ENCODE results near the gene LGR6. TPM values are rescaled to one million over a fixed set of nuclear protein-coding genes. Genes with fewer than 3 reads are reported as not detected.
A peak's percentile ranks its signal among the peaks of the same experiment; 100 is the strongest.

Gene LGR6
- total and polyA plus RNA-seq, 8 donors: 0.75 to 1.8 (median 1.5) TPM

DNA sequence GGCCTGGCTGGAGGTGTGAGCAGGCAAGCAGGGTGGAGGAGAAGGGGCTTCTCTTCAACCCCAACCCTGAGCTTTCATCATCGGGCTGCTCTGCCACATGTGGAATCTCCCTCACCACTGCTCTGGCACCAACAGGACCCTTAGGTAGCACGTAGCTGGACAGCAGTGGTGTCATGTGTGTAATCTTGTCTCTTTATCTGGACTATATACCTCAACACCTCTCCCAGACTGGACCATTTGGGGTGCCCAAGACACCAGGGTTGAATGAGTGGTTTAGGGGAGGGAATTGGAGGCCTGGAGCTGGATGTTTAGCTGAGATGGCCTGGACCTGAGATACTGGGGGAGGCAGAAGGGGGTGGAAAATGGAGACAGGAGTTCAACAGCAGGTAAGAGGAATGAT lies 85.2 kb downstream of the LGR6 start:
- no peak for DNase-seq
- intact Hi-C loops (cut with DNase I): no loop called here
- peaks cover 0 to 7% of the 10 kb centered on the region in 2 donors for H3K27me3 ChIP-seq
- no peak for ATAC-seq
- TF ChIP-seq, protein P1, sequence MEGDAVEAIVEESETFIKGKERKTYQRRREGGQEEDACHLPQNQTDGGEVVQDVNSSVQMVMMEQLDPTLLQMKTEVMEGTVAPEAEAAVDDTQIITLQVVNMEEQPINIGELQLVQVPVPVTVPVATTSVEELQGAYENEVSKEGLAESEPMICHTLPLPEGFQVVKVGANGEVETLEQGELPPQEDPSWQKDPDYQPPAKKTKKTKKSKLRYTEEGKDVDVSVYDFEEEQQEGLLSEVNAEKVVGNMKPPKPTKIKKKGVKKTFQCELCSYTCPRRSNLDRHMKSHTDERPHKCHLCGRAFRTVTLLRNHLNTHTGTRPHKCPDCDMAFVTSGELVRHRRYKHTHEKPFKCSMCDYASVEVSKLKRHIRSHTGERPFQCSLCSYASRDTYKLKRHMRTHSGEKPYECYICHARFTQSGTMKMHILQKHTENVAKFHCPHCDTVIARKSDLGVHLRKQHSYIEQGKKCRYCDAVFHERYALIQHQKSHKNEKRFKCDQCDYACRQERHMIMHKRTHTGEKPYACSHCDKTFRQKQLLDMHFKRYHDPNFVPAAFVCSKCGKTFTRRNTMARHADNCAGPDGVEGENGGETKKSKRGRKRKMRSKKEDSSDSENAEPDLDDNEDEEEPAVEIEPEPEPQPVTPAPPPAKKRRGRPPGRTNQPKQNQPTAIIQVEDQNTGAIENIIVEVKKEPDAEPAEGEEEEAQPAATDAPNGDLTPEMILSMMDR (IDR thresholded peaks at IDR 0.05): no peak
- no peaks in the 10 kb centered on the region for H3K9me3 ChIP-seq
- H3K4me1 ChIP-seq: peaks cover 2 to 10% of the 10 kb centered on the region in 2 donors
- no peaks in the 10 kb centered on the region for H3K36me3 ChIP-seq
- H3K27ac ChIP-seq: no peak overlapping the region
- H3K4me3 ChIP-seq: no peak overlapping the region

DNA sequence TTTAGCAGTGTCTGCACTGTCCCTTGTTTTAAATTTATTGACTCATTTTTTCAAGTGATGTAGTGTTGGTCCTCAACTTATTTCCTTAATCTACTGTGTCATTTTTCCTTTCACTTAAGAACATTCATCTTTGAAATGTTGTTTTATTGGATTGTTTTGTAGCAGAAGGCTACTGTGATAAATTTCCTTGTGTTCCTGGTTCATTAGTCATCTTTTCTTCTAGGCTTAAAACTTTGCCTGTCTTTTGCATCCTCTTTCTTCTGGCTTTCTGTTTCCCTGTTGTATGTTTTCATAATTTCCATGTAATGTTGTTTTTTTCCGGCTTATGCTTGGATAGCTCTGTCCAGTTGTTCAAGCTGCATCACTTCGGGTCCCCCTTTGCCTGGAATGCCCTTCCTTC lies 86.2 kb downstream of the LGR6 start:
- H3K27me3 ChIP-seq: peaks cover 0 to 9% of the 10 kb centered on the region in 2 donors
- ATAC-seq (no peak), DNase-seq (no peak)
- no peaks in the 10 kb centered on the region for H3K9me3 ChIP-seq
- no peak overlapping the region for H3K27ac ChIP-seq
- H3K4me1 ChIP-seq: peaks cover 2 to 13% of the 10 kb centered on the region in 2 donors
- intact Hi-C loops (cut with DNase I): no loop called here
- H3K4me3 ChIP-seq: no peak overlapping the region
- no peaks in the 10 kb centered on the region for H3K36me3 ChIP-seq
- TF ChIP-seq, protein P1 (IDR thresholded peaks at IDR 0.05): no peak

DNA sequence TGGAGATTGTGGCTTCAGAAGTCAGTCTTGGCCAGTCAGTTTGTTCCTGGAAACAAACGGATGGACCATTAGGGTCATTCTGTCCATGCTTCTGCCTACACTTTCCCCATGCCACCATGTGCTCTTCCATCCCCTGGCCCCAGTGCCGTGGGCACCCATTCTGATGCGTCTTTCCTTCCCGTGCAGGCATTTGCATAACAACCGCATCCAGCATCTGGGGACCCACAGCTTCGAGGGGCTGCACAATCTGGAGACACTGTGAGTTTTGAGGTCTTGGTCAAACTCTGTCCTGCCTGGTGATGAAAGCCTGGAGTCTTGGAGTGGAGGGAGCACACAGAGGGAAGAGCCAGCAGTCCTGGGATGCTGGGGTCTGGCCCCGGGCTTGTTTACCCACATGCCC lies 87.0 kb downstream of the LGR6 start:
- ATAC-seq: no peak
- Histone ChIP-seq H3K27ac (no peak overlapping the region), H3K36me3 (no peaks in the 10 kb centered on the region), H3K4me1 (peaks cover 2 to 13% of the 10 kb centered on the region in 2 donors), H3K4me3 (no peak overlapping the region), H3K9me3 (no peaks in the 10 kb centered on the region), H3K27me3 (peaks cover 0 to 9% of the 10 kb centered on the region in 2 donors)
- TF ChIP-seq, protein P1 (IDR thresholded peaks at IDR 0.05): no peak
- peak in 1 of 4 donors; percentile 35 for DNase-seq
- intact Hi-C loops (cut with DNase I): no loop called here

DNA sequence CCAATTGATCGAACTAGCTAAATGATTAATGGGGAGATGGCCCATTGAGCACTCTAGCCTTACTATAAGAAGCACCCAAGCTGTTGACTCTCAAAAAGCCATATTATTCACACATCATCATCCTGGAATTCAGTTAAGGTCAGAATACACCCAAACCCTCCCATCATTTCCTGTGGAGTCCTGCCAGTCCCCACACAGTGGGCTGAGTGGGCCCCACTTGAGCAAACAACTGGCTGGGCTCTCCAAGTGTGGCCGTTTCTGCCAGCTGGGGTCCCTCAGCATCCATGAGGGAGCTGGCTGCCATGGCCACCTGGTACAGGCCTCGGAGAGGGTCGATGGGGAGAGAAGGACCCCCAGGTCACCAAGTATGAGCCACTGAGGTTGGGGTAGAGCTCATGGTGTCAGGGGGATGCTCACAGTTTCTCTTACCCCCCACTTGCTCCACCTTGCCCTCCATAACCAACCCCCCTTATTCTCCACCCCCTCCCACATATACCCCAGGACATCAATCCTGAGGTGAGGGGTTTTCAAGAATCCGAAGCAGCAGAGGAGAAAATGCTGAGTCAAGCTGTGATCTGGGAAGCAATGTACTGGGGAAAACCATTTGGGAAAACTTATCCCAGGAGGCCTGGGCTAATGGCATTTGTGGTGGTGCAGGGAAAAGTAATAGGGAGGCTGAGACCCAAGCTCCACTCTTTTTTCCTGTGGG lies 87.9 kb downstream of the LGR6 start:
- H3K4me3 ChIP-seq: no peak overlapping the region
- H3K4me1 ChIP-seq: peaks cover 2 to 13% of the 10 kb centered on the region in 2 donors
- no peaks in the 10 kb centered on the region for H3K36me3 ChIP-seq
- H3K27ac ChIP-seq: no peak overlapping the region
- DNase-seq (peak in 2 of 4 donors; percentile 39 to 58), ATAC-seq (no peak)
- intact Hi-C loops (cut with DNase I): no loop called here
- TF ChIP-seq, protein P1 (IDR thresholded peaks at IDR 0.05): no peak
- H3K9me3 ChIP-seq: no peaks in the 10 kb centered on the region
- peaks cover 0 to 9% of the 10 kb centered on the region in 2 donors for H3K27me3 ChIP-seq

DNA sequence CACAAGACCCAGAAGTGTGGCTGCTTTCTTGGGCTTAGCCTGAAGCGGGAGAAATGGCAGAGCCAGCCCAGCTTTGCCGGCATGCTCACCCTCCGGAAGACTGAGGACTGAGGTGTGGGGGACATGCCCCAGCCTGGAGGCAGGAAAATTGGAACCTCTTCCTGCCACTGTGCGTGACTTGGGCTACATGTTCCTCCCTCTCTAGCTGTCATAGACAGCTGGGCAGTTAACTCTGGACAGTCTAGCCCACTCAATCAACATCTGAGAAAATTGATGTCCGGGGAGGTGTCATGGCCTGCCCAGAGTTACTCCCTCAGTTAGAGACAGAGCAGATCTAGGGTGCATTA lies 88.4 kb downstream of the LGR6 start:
- intact Hi-C loops (cut with DNase I): no loop called here

More for the DNA sequence above, 88.4 kb downstream of the LGR6 start:
- TF ChIP-seq, protein P1 (IDR thresholded peaks at IDR 0.05): no peak
- peak in 3 of 4 donors; percentile 26 to 79 (median 64) for DNase-seq
- Histone ChIP-seq H3K36me3 (no peaks in the 10 kb centered on the region), H3K4me1 (peaks cover 2 to 13% of the 10 kb centered on the region in 2 donors), H3K27me3 (peaks cover 0 to 9% of the 10 kb centered on the region in 2 donors), H3K27ac (no peak overlapping the region), H3K9me3 (no peaks in the 10 kb centered on the region), H3K4me3 (no peak overlapping the region)
- peak; percentile 19 for ATAC-seq
